Ovary (tissue), 3 donors: ENCODE measurements around the gene ANKRD53.

Experiments
- CTCF ChIP-seq, 3 donors: fragments of 450-650 bp in 2 of 3; fragments of 200-600 bp in 1 of 3; IDR thresholded peaks; one replicate each; pipeline versions ENCODE4 v1.5.1 to v1.8.0; 2016 to 2022; ENCODE audit warnings: antibody characterized with exemption in 3 of 3, mild to moderate bottlenecking in 1 of 3
- POLR2A ChIP-seq: fragments of 450-650 bp; IDR thresholded peaks from one replicate; pipeline ENCODE4 v1.6.1; 2017; ENCODE audit warnings: antibody characterized with exemption, mild to moderate bottlenecking, moderate library complexity
- donor health status: DM: no; HTN: no; CAD: no.

DNA sequence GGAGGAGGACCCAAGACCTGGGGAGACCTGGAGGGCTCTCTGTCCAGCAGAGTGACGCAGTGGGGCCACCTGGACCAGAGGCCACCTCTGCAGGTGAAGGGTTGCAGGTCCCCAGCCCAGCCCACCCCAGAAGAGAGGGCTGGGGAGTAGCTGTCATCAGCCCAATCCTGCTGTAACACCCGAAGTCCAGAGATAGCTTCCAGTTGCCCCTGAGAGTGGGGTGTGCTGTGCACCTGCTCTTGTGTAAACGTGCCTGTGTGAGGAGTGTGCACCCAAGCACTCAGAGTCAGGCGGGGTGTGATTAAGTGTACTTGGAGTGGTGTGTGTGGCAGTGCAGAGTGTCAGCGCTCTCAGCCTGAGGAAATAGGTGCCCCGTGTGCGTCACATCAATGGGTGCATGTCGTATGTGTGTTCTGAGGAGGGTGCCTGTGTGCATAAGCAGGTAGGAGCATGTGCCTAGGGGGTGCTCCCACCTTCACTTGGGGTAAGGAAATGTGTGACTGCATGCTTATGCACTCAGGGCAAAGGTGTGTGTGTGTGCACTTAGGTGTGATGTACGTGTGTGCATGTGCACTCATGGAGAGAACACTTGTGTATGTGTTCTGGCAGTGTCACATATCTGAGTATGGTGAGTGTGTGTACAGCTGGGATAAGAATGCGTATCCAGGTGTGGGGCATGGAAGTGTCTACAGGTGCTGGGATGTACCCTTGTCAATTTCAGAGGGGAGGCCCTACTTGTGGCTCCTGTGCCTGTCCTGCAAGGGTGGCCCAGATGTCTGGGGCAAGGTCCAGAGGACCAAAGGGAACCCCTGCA, 42.1 kb upstream of the ANKRD53 start:
- TF ChIP-seq CTCF (IDR thresholded peaks at IDR 0.05) (no peak), POLR2A (no peak)
